A549 (cell line): ENCODE measurements around the gene CRYBB1. TPM values are rescaled to one million over a fixed set of nuclear protein-coding genes. Genes with fewer than 3 reads are reported as not detected.

Experiments used
- ATAC-seq, 2 experiments: fragments of 200-7000 bp in 1 of 2; fragments of >200 bp in 1 of 2; cut with Nextera tagmentation in 1 of 2; cut with Tn5 transposase in 1 of 2; 3 replicates each; pipeline versions ENCODE4 v1.8.0 to v1.9.1; 2018 to 2020; ENCODE audit warnings: mild to moderate bottlenecking in 1 of 2, moderate library complexity in 1 of 2
- CTCF ChIA-PET: fragments of 300-600 bp; sonication (Branson Sonifier 250); formaldehyde crosslinking; extraction: SDS; loops from one replicate; lab custom pipeline; 2021; ENCODE audit warnings: antibody characterized with exemption, inconsistent platforms; lab: Yijun Ruan, JAX
- POLR2A ChIA-PET: fragments of 350-600 bp; formaldehyde crosslinking; extraction: SDS; loops from one replicate; lab custom pipeline; 2021; ENCODE audit warnings: antibody characterized with exemption, inconsistent platforms; lab: Yijun Ruan, JAX
- DNase-seq, 2 experiments: peaks; one replicate each; pipeline versions ENCODE4 v3.0.0 to v3.0.0-alpha.2; 2011 to 2016; ENCODE audit warnings: low read depth in 1 of 2, low spot score in 1 of 2
- FAIRE-seq: peaks from 2 replicates; lab custom pipeline; 2011; peaks lifted over from hg19 to GRCh38; lab: Jason Lieb, UNC
- H3K27ac ChIP-seq, 2 experiments: fragments of >200 bp; sonication (Bioruptor Twin); formaldehyde crosslinking; 3 replicates each; pipeline ENCODE4 v1.5.1; 2016 to 2017
- H3K4me1 ChIP-seq: fragments of >200 bp; sonication (Bioruptor Twin); formaldehyde crosslinking; 3 replicates; pipeline ENCODE4 v1.6.1; 2016
- H3K4me2 ChIP-seq: fragments of >200 bp; sonication (Bioruptor Twin); formaldehyde crosslinking; 3 replicates; pipeline ENCODE4 v1.6.1; 2016
- H3K4me3 ChIP-seq: fragments of >200 bp; sonication (Bioruptor Twin); formaldehyde crosslinking; 3 replicates; pipeline ENCODE4 v1.5.1; 2016
- H3K9me3 ChIP-seq: fragments of >200 bp; sonication (Bioruptor Twin); formaldehyde crosslinking; 3 replicates; pipeline ENCODE4 v1.6.1; 2016
- BHLHE40 ChIP-seq: IDR thresholded peaks from 2 replicates; pipeline ENCODE4 v1.6.1; 2012; ENCODE audit warnings: low read depth, low read length, inconsistent platforms
- CHD2 ChIP-seq: fragments of 150-350 bp; IDR thresholded peaks from 2 replicates; pipeline ENCODE4 v1.6.1; 2014; ENCODE audit warnings: low read length; ENCODE audit not compliant: partially characterized antibody
- CHD4 ChIP-seq: fragments of 200-600 bp; sonication (generic); IDR thresholded peaks from 2 replicates; pipeline ENCODE4 v1.6.1; 2016; ENCODE audit warnings: antibody characterized with exemption, mild to moderate bottlenecking, borderline replicate concordance
- E2F6 ChIP-seq: IDR thresholded peaks from 2 replicates; pipeline ENCODE4 v1.6.1; 2012; ENCODE audit warnings: low read depth, borderline replicate concordance
- EHF ChIP-seq: fragments of 250-450 bp; sonication (Bioruptor Pico); IDR thresholded peaks from 2 replicates; pipeline ENCODE4 v1.5.0; 2020; ENCODE audit warnings: mild to moderate bottlenecking
- ELK1 ChIP-seq: fragments of 150-350 bp; IDR thresholded peaks from 2 replicates; pipeline ENCODE4 v1.6.1; 2014; ENCODE audit warnings: low read depth, mild to moderate bottlenecking, low read length
- EP300 ChIP-seq, 2 experiments: fragments of >200 bp; sonication (Bioruptor Twin); formaldehyde crosslinking; IDR thresholded peaks; 2 replicates in 1 of 2; 3 replicates in 1 of 2; pipeline ENCODE4 v1.6.1; 2016 to 2017
- FOSB ChIP-seq: fragments of 250-450 bp; sonication (Bioruptor Pico); IDR thresholded peaks from 2 replicates; pipeline ENCODE4 v1.5.0; 2020; ENCODE audit warnings: mild to moderate bottlenecking, moderate library complexity
- GATA3 ChIP-seq: IDR thresholded peaks from 2 replicates; pipeline ENCODE4 v1.6.1; 2012; ENCODE audit warnings: borderline replicate concordance
- HEYL ChIP-seq: fragments of 250-450 bp; sonication (Bioruptor Pico); IDR thresholded peaks from 2 replicates; pipeline ENCODE4 v1.8.0; 2021; ENCODE audit warnings: mild to moderate bottlenecking, moderate library complexity
- HMGXB4 ChIP-seq: fragments of 250-450 bp; sonication (Bioruptor Pico); IDR thresholded peaks from 2 replicates; pipeline ENCODE4 v1.5.0; 2021; ENCODE audit warnings: mild to moderate bottlenecking, moderate library complexity, borderline replicate concordance
- HOXA7 ChIP-seq: fragments of 250-450 bp; sonication (Bioruptor Pico); IDR thresholded peaks from 2 replicates; pipeline ENCODE4 v1.5.0; 2020; ENCODE audit warnings: mild to moderate bottlenecking, moderate library complexity
- KDM1A ChIP-seq: fragments of 200-600 bp; sonication (generic); IDR thresholded peaks from 2 replicates; pipeline ENCODE4 v1.6.1; 2016; ENCODE audit warnings: low read depth, mild to moderate bottlenecking
- NPAS2 ChIP-seq: fragments of 250-450 bp; sonication (Bioruptor Pico); IDR thresholded peaks from 2 replicates; pipeline ENCODE4 v1.8.0; 2022; ENCODE audit warnings: mild to moderate bottlenecking, moderate library complexity, borderline replicate concordance
- RARB ChIP-seq: fragments of 250-450 bp; sonication (Bioruptor Pico); IDR thresholded peaks from 2 replicates; pipeline ENCODE4 v1.8.0; 2021; ENCODE audit warnings: mild to moderate bottlenecking, moderate library complexity
- RFX5 ChIP-seq: fragments of 450-650 bp; IDR thresholded peaks from 2 replicates; pipeline ENCODE4 v1.7.1; 2014; ENCODE audit warnings: antibody characterized with exemption, mild to moderate bottlenecking, moderate library complexity
- TFCP2L1 ChIP-seq: fragments of 250-450 bp; sonication (Bioruptor Pico); IDR thresholded peaks from 2 replicates; pipeline ENCODE4 v1.5.0; 2021; ENCODE audit warnings: mild to moderate bottlenecking
- USF2 ChIP-seq: fragments of 450-650 bp; IDR thresholded peaks from 2 replicates; pipeline ENCODE4 v1.6.1; 2014; ENCODE audit warnings: antibody characterized with exemption
- ZC3H11A ChIP-seq: fragments of 450-650 bp; IDR thresholded peaks from 2 replicates; pipeline ENCODE4 v1.6.1; 2014; ENCODE audit warnings: antibody characterized with exemption, mild to moderate bottlenecking
- ZFP36 ChIP-seq: fragments of 450-650 bp; IDR thresholded peaks from 2 replicates; pipeline ENCODE4 v1.6.1; 2014; ENCODE audit warnings: borderline replicate concordance; ENCODE audit not compliant: partially characterized antibody
- WGBS: methylation state at CpG from one replicate; pipeline ENCODE4 v1.1.6; 2017; ENCODE audit errors: missing lambda C conversion rate; 5-methylcytosine and 5-hydroxymethylcytosine counted together
- polyA plus RNA-seq, 4 experiments: library from polyadenylated mRNA; depleted of rRNA in 3 of 4; stranded (reverse); fragments of >200 nt; fragmentation: RNase III in 1 of 4; extraction: RNeasy Plus Mini Kit Qiagen cat#74134 plus additional on column Dnase treatment in 1 of 4; gene quantifications; 2 replicates in 3 of 4; 3 replicates in 1 of 4; pipeline ENCODE4 v1.2.3, GENCODE V29; 2011 to 2017

The CRYBB1 gene
- polyA plus RNA-seq, 2 of the 4 experiments (the other 2 are of a cell fraction): not detected

GRCh38 chr22:26581633-26582168 lies 36.1 kb downstream of the CRYBB1 start (continued):
- TF ChIP-seq E2F6 (no peak), ZFP36 (no peak)

- no peak for TF ChIP-seq BHLHE40
- no peak for TF ChIP-seq HEYL
- TF ChIP-seq USF2: no peak
- TF ChIP-seq ZFP36: peak; percentile 66
- no peak for TF ChIP-seq RFX5
- DNase-seq: no peak
- ChIA-PET CTCF (no interaction called here), POLR2A (no interaction called here)
- no peak for FAIRE-seq
- Histone ChIP-seq H3K9me3 (no peaks in the 10 kb centered on the region), H3K27ac (no peak overlapping the region), H3K4me2 (no peak overlapping the region), H3K4me3 (no peak overlapping the region), H3K4me1 (peaks cover 12% of the 10 kb centered on the region; the same call in 2 of the 3 replicates)
- no peak for ATAC-seq
- 93% methylated on average over 1 of the region's 1 CpG for WGBS
These were observed 36.8 kb downstream of the CRYBB1 start for GRCh38 chr22:26581026-26581425.

GRCh38 chr22:26580240-26580962 lies 37.4 kb downstream of the CRYBB1 start:
- ChIA-PET CTCF (no interaction called here), POLR2A (no interaction called here)
- WGBS: 84% methylated on average over 13 of the region's 13 CpGs
- Histone ChIP-seq H3K4me3 (no peak overlapping the region), H3K4me1 (peaks cover 9% of the 10 kb centered on the region; the same call in 2 of the 3 replicates), H3K27ac (no peak overlapping the region), H3K9me3 (no peaks in the 10 kb centered on the region), H3K4me2 (no peak overlapping the region)
- DNase-seq (no peak), FAIRE-seq (no peak), ATAC-seq (no peak)
- TF ChIP-seq GATA3: no peak
- TF ChIP-seq HOXA7: no peak
- TF ChIP-seq BHLHE40: no peak
- TF ChIP-seq EP300 (IDR thresholded peaks at IDR 0.05): no peak
- TF ChIP-seq KDM1A: no peak
- no peak for TF ChIP-seq CHD4
- TF ChIP-seq HMGXB4 (CRISPR knock-in tag): no peak
- no peak for TF ChIP-seq ELK1
- no peak for TF ChIP-seq ZC3H11A
- TF ChIP-seq FOSB: no peak
- no peak for TF ChIP-seq RARB (CRISPR knock-in tag)
- no peak for TF ChIP-seq CHD2
- no peak for TF ChIP-seq TFCP2L1 (CRISPR knock-in tag)
- no peak for TF ChIP-seq NPAS2
- no peak for TF ChIP-seq EHF
